HG02981 (cell line): ENCODE measurements around the gene SPIN4.
"Not testable (repeated sequence)": the region's sequence is repeated elsewhere in the genome, so short reads cannot be mapped to it uniquely, and the experiment has no call there.

Source experiments
- ATAC-seq: cut with Tn5 transposase; IDR thresholded peaks from one replicate; pipeline ENCODE4 v1.9.1; 2021; ENCODE audit warnings: mild to moderate bottlenecking, moderate library complexity; ENCODE audit not compliant: unreplicated experiment

The SPIN4 gene

DNA sequence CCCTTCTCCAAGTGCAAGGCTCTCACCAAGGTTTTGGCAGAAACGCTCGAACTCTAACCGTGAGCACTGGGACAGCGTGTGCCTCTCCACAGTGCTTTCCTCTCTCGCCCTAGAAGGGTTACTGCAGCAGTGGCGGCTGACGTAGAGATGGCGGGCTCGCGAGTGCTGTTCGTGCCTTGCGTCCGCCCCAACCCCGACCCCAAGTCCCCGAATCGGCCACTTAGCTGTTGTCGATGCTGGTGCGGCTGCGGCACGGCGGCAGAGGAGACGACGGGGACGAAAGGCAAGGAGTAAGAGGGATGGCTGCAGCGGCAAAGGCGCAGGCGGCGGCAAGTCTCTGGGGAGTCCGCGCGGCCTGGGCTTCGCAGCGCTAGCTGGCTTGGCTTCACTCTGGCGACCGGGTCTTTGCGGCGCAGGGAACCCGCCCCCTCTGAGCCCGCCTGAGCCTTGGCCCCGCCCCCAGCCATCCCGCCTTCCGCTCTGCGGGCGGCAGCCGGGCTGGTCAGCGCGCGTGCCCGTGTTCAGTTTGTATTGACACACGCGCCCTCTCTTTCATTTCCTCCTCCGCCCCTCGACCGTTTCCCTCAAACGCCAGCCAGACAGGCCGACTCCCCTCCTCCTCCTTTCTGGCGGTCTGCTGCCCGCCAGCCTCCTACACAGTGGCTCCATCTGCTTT lies at the start of gene SPIN4:
Gene SPIN4 (minus strand): TSS at position 392 of the 676 bp plus-strand sequence. CDS start 513 bp downstream, outside the sequence.
- peak; percentile 92 for ATAC-seq

- no peak for ATAC-seq
Measured at GRCh38 chrX:63400340-63400739, 49.2 kb upstream of the SPIN4 start.

DNA sequence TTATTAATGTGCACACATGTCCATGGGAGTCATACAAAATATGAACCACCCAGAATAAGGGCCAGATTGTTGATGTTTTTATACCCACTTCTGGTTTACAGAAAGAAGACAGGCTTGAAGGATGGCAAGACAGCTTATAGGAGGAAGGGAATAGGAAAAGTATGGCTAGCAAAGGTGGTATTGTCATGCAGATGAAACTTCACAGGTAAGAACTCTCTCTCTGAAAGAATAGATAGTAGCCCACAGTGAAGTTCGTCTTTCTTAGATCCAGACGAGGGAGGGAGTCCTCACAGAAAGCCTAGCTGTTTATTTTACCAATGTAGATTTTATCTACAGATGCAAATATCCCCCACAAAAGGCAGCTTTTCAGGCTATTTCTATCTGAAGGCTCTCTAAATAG lies 43.7 kb upstream of the SPIN4 start:
- no peak for ATAC-seq

GRCh38 chrX:63393094-63393493 lies 42.0 kb upstream of the SPIN4 start:
- not testable (repeated sequence) for ATAC-seq

- ATAC-seq, result no peak
Measured at GRCh38 chrX:63387411-63387810, 36.3 kb upstream of the SPIN4 start.

DNA sequence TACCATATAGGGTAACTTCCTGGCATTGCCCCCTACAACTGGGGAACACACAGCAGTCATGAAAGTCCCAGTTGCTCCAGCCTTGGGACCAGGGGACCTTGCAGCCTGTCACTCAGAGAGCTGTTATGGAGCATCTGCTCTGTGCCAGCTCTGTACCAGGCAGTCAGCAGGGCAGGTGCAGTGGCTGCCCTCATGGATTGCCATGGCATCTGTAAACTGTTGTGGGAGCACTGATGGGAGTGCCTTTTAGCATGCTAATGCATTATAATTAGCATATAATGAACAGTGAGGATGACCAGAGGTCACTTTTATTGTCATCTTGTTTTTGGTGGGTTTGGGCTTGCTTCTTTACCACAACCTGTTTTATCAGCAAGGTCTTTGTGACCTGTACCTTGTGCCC lies 33.1 kb upstream of the SPIN4 start:
- ATAC-seq, result not testable (repeated sequence)

GRCh38 chrX:63373012-63373411 lies 21.9 kb upstream of the SPIN4 start:
- ATAC-seq, result not testable (repeated sequence)

DNA sequence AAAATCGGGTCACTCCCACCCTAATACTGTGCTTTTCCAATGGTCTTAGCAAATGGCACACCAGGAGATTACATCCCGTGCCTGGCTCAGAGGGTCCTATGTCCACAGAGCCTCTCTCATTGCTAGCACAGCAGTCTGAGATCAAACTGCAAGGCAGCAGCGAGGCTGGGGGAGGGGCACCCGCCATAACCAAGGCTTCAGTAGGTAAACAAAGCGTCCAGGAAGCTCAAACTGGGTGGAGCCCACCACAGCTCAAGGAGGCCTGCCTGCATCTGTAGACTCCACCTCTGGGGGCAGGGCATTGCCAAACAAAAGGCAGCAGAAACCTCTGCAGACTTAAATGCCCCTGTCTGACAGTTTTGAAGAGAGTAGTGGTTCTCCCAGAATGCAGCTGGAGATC lies 16.6 kb upstream of the SPIN4 start:
- not testable (repeated sequence) for ATAC-seq

DNA sequence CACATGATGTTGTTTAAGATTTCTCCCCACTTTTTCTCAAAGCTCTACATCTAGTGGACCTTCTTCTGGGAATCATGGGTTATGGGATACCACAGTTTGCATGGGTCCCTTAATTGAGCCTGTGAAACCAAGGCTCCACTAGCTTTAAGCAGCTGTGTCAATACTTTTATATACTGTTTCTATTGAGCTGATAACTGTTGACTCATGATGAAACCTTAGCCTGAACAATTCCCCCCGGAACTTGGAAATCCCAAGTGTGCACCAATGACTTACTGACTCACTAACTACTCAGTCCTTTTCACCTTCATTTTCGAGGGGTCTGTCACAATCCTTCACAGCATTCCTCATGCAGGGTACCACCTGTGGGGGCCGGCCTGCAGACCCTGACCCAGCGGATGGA lies 12.7 kb upstream of the SPIN4 start:
- no peak for ATAC-seq

DNA sequence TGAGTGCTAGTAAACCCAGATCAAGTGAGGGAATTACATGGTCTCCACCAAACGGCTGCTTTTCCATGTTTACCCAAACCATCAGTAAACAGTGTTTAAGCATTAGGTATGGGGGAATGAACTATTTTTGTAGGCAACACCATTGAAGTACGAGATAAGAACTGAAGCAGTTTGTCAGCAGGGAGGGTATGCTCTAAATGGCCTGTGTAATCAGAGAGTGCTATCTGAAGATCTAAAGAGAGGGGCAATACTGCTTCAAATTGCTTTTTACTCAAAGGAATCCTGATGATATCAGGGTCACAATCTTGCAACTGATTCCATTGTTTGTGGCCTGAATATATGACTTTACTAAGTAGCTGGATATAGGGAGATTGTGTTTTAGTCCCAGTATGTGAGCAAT lies 10.4 kb upstream of the SPIN4 start:
- no peak for ATAC-seq

DNA sequence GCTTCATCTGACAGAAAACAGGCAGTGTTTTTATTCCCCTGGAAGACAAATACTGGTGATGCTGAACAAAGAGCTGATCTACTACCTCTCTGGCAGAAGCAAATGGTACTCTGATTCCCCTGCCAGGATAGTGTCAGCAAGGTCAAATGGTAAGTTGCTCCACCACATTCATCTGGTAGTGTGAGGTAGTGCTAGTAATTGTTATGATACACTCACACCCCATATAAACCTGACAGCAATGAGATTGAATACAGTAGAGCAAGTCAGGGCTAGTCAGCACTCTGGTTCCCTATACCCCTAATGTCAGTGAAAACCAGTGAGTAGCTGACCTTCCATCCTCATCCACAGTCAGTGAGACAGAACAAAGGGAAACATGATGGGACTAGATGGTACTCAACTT lies 3.4 kb upstream of the SPIN4 start:
- ATAC-seq, result no peak

DNA sequence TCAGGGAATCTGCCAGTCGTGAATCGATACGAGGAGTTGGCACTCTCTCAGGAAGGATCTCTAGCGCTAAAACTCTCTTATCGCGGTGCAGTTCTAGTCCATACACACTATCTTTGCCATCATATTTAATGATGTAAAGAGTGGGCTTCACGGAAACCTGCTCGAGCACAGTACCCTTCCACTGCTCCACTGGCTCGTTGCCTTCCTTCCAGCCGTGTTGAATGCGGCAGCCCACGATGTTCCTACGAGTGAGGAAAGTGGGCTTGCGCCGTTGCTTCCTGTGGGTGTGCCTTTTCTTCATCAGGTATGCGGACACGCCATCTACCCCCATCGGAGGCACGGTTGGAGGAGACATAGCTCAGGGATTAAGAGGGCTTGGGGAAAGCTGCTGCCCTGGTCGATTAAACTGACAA lies 661 bp downstream of the SPIN4 start:
- ATAC-seq, result peak; percentile 25

DNA sequence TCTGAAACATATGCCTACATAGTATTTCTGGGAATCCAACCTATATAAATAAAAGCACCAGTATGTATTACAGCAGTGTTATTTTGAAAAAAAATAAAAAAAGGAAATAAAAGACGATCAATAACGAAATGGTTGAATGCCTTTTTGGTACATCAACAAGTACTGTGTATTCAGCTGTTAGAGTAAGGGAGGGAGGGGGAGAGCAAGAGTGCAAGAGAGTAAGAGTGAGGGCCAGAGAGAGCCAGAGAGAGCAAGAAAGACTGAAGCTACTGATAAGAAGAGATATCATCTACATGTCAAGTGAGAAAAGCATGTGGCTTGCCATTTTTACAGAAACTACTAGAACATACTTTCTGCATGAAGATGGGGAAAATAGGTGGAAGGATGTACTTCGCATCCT lies 1.8 kb downstream of the SPIN4 start:
- ATAC-seq, result no peak

DNA sequence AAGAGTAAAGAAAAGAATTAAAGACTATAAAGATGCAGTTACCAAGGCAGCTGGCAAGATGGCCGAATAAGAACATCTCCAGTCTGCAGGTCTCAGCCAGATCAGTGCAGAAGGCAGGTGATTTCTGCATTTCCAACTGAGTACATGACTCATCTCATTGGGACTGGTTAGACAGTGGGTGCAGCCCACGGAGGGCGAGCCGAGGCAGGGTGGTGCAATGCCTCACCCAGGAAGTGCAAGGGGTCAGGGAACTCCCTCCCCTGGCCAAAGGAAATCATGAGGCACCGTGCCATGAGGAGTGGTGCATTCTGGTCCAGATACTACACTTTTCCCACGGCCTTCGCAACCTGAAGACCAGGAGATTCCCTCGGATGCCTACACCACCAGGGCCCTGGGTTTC lies 20.5 kb downstream of the SPIN4 start:
- no peak for ATAC-seq

GRCh38 chrX:63327788-63328187 lies 23.3 kb downstream of the SPIN4 start:
- ATAC-seq, result no peak

GRCh38 chrX:63299596-63299995 lies 51.5 kb downstream of the SPIN4 start:
- no peak for ATAC-seq
